IPS-20b (cell line): ENCODE data around the gene VPS50.
"Not testable (repeated sequence)": the region's sequence is repeated elsewhere in the genome, so short reads cannot be mapped to it uniquely, and the experiment has no call there.

Experiments
- H3K27ac ChIP-seq: one replicate; pipeline ENCODE4 v1.5.1; 2013; ENCODE audit warnings: low read length
- H3K27me3 ChIP-seq: 2 replicates; pipeline ENCODE4 v1.6.1; 2013; ENCODE audit warnings: mild to moderate bottlenecking, low read length, inconsistent platforms; ENCODE audit not compliant: insufficient read depth
- H3K36me3 ChIP-seq: 2 replicates; pipeline ENCODE4 v1.6.1; 2013; ENCODE audit warnings: low read depth, mild to moderate bottlenecking, inconsistent platforms, low read length, moderate library complexity; ENCODE audit not compliant: insufficient read depth
- H3K4me1 ChIP-seq: 2 replicates; pipeline ENCODE4 v1.6.1; 2013; ENCODE audit warnings: mild to moderate bottlenecking, control low read depth, inconsistent platforms, low read length, moderate library complexity; ENCODE audit not compliant: insufficient read depth
- H3K4me3 ChIP-seq: 2 replicates; pipeline ENCODE4 v1.5.1; 2013; ENCODE audit warnings: mild to moderate bottlenecking, low read length, inconsistent platforms
- H3K9ac ChIP-seq: 2 replicates; pipeline ENCODE4 v1.6.1; 2013; ENCODE audit warnings: low read depth, mild to moderate bottlenecking, inconsistent platforms, low read length, moderate library complexity
- H3K9me3 ChIP-seq: 2 replicates; pipeline ENCODE4 v1.6.1; 2013; ENCODE audit warnings: mild to moderate bottlenecking, low read depth, low read length, inconsistent platforms; ENCODE audit not compliant: insufficient read depth

VPS50 gene

DNA sequence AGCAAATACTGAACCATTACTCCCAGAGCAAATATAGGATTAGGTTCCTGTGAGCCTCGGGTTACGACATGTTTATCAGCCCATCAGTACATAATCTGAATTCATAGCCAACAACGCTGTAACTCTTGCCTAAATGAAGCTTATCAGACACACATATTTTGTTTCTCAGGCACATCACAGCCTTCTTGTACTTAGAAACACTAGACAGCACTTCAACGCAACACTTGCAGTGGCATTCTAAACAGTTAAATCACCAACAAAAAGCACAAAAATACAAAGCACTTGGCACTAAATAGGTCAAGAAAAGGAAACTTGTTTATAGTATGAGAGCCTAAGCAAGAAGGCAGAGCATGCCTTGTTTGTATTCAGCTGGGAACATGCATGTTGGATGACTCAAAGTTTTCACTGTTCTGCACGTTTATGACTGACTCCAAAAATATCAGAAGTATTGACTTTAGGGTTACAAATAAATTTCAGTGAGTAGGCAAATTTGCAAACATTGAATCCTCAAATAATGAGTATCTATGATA, 75.0 kb downstream of the VPS50 start:
- Histone ChIP-seq H3K9me3 (no peaks in the 10 kb centered on the region), H3K27me3 (no peaks in the 10 kb centered on the region), H3K27ac (no peak overlapping the region), H3K4me1 (no peaks in the 10 kb centered on the region), H3K4me3 (no peak overlapping the region), H3K9ac (no peak overlapping the region), H3K36me3 (no peaks in the 10 kb centered on the region)

DNA sequence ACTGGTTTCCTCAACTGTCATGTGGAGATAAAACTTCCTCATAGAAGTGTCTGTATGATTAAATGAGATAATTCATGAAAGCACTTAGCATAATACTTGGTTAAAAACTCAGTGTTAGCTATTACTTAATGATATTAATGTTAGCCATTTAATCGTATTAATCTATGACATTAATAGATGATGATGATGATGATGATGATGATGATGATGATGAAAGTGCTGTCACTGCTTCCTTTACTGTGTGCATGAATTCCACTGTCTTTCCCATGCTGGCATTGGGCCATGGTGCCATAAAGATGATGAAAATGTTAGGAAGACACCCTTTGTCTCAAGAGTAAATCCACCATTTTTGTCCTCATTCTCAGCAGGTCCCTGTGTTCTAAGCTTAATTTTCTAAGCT, 75.8 kb downstream of the VPS50 start:
- Histone ChIP-seq H3K4me3 (no peak overlapping the region), H3K9me3 (no peaks in the 10 kb centered on the region), H3K36me3 (no peaks in the 10 kb centered on the region), H3K4me1 (no peaks in the 10 kb centered on the region), H3K27ac (no peak overlapping the region), H3K27me3 (no peaks in the 10 kb centered on the region), H3K9ac (no peak overlapping the region)

DNA sequence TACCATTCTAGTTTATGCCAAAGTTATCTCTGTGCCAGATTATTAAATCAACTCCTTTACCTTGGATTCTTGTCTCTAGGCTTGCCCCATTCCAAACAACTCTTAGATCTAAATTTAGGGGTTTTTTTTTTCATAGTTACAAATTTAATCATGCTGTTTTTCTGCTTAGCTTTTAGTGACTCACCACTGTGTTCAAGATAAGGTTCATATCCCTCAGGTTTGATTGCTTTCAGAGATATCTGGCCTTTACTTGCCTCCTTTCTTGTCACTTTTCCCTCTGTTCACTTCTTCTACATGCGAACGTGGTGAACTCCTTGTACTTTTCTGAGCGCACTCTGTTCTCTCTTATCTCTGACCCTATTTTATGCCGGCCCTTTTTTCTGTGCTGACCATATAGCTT, 78.2 kb downstream of the VPS50 start:
- Histone ChIP-seq H3K9me3 (no peaks in the 10 kb centered on the region), H3K27me3 (no peaks in the 10 kb centered on the region), H3K4me1 (peaks cover 8% of the 10 kb centered on the region; the same call in 1 of the 2 replicates), H3K27ac (no peak overlapping the region), H3K36me3 (no peaks in the 10 kb centered on the region), H3K9ac (no peak overlapping the region), H3K4me3 (no peak overlapping the region)

DNA sequence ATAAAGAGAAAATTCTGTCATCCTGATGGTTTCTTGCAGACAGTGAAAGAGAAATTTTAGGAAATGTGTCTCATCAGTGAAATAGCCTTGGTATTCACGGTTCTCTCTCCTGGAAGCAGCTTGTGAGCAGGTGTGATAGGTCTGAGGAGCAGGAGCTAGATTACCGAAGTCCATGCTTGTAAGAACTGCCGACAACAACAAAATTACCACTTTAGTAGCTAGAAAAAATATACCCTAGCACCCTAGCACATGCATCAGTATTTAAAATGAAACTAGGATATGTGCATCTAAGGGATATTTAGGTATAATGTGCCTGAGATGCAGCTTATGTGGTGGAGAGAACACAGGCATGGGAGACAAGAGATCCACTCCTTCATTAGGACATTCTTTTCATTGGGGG, 82.3 kb downstream of the VPS50 start:
- peaks cover 8% of the 10 kb centered on the region; the same call in 1 of the 2 replicates for H3K4me1 ChIP-seq
- no peaks in the 10 kb centered on the region for H3K36me3 ChIP-seq
- H3K27ac ChIP-seq: no peak overlapping the region
- no peak overlapping the region for H3K9ac ChIP-seq
- H3K27me3 ChIP-seq: no peaks in the 10 kb centered on the region
- H3K9me3 ChIP-seq: no peaks in the 10 kb centered on the region
- H3K4me3 ChIP-seq: no peak overlapping the region

DNA sequence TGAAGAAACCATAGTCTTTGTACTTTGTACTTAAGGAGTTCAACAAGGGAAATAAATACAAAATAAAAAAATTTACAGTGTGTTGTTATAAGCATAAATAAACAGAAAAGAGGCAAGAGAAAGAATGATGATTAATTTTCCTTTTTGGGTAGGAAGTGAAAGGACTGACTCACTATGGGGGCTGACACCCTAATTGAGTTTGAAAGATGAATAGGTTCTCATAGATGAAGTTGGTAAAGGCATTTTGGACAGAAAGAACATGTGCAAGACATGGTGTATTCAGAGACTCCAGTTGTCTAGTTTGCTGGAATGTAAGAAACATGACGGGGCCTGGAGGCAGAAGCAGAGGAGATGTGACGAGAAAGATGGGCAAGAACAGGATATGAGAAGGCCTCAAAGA, 83.7 kb downstream of the VPS50 start:
- Histone ChIP-seq H3K4me3 (no peak overlapping the region), H3K27ac (no peak overlapping the region)

DNA sequence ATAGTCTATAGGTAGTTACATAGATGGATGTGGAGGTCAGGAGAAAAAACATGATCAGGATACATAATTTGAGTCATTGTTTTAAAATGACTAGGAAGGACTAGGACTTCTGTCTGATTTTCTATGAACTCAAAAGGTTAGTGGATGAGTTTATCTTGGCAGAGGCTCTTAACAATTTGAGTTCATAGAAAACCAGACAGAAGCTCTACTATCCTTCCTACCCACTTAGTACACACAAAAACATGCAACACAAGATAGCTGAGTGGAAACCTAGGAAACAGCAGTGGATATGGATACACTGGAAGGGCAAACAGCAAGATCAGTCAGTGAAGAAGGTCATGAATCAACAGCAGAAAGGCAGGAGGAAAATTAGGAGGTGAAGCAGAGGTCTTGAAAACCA, 84.6 kb downstream of the VPS50 start:
- Histone ChIP-seq H3K4me3 (no peak overlapping the region), H3K27me3 (no peaks in the 10 kb centered on the region), H3K27ac (no peak overlapping the region), H3K9ac (no peak overlapping the region), H3K4me1 (peaks cover 8% of the 10 kb centered on the region; the same call in 1 of the 2 replicates), H3K9me3 (no peaks in the 10 kb centered on the region), H3K36me3 (no peaks in the 10 kb centered on the region)

More for the DNA sequence above, 83.7 kb downstream of the VPS50 start:
- Histone ChIP-seq H3K27me3 (no peaks in the 10 kb centered on the region), H3K9me3 (no peaks in the 10 kb centered on the region), H3K9ac (no peak overlapping the region), H3K36me3 (no peaks in the 10 kb centered on the region), H3K4me1 (peaks cover 8% of the 10 kb centered on the region; the same call in 1 of the 2 replicates)

DNA sequence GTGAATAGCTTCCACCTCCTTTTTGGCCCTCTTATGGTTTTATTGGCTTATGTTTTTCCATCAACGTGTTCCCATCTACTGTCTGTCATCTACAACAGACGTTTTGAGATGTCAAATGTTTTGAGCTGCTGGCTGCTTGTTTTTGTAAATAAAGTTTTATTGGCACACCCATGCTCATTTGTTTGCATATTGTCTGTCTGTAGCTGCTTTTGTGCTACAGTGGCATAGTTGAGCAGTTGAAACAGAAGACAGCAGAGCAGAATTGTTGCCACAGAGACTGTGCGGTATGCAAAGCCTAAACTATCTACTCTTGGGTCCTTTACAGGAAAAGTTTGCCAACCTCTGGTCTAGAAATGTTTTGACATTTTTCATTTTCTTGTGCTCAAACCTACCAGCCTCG, 88.7 kb downstream of the VPS50 start:
- H3K9ac ChIP-seq: no peak overlapping the region
- no peaks in the 10 kb centered on the region for H3K36me3 ChIP-seq
- no peaks in the 10 kb centered on the region for H3K9me3 ChIP-seq
- H3K4me1 ChIP-seq: no peaks in the 10 kb centered on the region
- H3K27me3 ChIP-seq: no peaks in the 10 kb centered on the region
- no peak overlapping the region for H3K27ac ChIP-seq
- no peak overlapping the region for H3K4me3 ChIP-seq

DNA sequence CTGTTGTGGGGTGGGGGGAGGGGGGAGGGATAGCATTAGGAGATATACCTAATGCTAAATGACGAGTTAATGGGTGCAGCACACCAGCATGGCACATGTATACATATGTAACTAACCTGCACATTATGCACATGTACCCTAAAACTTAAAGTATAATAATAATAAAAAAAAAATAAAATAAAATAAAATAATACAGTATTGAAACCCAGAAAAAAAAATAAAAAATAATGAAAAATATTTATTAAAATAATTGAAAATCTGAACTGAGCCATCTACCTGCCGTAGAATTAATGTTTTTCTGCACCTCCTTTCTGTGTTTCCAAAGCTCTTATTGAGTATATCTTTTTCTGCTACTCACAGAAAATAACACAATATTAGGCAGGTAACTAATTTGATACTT, 94.1 kb downstream of the VPS50 start:
- H3K9me3 ChIP-seq, H3K9ac ChIP-seq, H3K4me3 ChIP-seq, H3K4me1 ChIP-seq, H3K27me3 ChIP-seq, H3K36me3 ChIP-seq, H3K27ac ChIP-seq: not testable (repeated sequence)

DNA sequence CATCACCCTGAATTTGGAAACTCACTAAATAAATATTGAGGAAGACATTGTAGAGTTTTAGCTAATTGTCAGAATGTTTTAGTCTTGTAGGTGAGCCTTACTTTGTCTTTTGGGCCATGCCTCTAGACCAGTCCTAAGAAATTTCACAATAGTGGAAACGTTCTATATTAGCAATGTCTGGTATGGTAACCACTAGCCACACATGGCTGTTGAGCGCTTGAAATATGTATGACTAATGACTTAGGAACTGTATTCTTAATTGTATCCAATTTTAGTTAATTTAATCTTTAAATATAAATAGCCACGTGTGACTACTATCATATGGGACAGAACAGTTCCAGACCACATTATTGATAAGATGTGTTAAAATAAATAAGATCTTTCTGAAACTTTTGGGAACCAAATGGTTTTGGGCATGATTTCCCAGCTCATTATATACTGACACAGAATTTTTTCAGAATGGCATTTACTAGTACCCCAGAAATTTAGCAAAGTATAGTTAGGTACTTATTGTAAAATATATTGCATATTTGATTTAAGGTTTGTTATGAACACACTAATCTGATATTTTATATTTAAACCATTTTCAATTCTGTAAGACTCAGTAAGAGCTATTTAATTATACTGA, 95.0 kb downstream of the VPS50 start:
- H3K36me3 ChIP-seq: no peaks in the 10 kb centered on the region
- H3K27ac ChIP-seq: no peak overlapping the region
- no peaks in the 10 kb centered on the region for H3K27me3 ChIP-seq
- H3K9ac ChIP-seq: no peak overlapping the region
- H3K9me3 ChIP-seq: no peaks in the 10 kb centered on the region
- H3K4me1 ChIP-seq: no peaks in the 10 kb centered on the region
- no peak overlapping the region for H3K4me3 ChIP-seq

DNA sequence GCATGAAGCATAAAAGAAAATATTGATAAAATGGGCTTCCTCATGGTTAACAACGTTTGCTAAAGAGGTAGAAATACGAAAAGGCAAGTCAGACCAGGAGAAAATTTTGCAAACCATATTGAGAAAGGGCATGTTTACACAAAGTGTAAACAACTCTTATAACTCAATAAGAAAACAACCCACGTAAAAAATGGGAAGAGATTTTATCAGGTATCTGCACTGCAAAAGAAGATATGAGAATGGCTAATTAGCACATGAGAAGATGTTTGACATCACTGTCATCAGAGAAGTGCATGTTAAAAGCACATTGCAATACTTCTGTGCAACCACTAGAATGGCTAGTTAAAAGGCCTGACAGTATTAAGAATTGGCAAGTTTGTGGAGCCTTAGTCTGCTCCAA, 99.5 kb downstream of the VPS50 start:
- H3K9me3 ChIP-seq: no peaks in the 10 kb centered on the region

DNA sequence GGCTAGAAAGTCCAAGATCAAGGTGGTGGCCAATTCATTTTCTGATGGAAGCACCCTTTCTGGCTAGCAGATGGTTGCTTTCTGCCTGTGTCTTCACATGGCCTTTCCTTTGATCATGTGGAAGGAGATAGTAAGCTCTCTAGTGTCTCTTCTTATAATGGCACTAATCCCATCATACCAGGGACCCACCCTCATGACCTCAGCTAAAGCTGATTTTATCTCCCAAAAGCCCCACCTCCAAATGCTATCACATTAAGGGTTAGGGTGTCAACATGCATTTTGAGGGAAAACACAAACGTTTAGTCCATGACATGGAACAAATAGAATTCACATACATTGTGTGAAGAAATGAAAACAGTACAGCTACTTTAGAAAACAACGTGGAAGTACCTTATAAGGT, 100.0 kb downstream of the VPS50 start:
- no peak overlapping the region for H3K27ac ChIP-seq
- no peaks in the 10 kb centered on the region for H3K36me3 ChIP-seq
- no peaks in the 10 kb centered on the region for H3K27me3 ChIP-seq
- no peak overlapping the region for H3K9ac ChIP-seq
- no peak overlapping the region for H3K4me3 ChIP-seq
- no peaks in the 10 kb centered on the region for H3K9me3 ChIP-seq
- peaks cover 4% of the 10 kb centered on the region; the same call in 1 of the 2 replicates for H3K4me1 ChIP-seq

More for the DNA sequence above, 99.5 kb downstream of the VPS50 start:
- Histone ChIP-seq H3K9ac (no peak overlapping the region), H3K27me3 (no peaks in the 10 kb centered on the region), H3K4me1 (peaks cover under 1% of the 10 kb centered on the region; the same call in 1 of the 2 replicates), H3K36me3 (no peaks in the 10 kb centered on the region), H3K27ac (no peak overlapping the region), H3K4me3 (no peak overlapping the region)

DNA sequence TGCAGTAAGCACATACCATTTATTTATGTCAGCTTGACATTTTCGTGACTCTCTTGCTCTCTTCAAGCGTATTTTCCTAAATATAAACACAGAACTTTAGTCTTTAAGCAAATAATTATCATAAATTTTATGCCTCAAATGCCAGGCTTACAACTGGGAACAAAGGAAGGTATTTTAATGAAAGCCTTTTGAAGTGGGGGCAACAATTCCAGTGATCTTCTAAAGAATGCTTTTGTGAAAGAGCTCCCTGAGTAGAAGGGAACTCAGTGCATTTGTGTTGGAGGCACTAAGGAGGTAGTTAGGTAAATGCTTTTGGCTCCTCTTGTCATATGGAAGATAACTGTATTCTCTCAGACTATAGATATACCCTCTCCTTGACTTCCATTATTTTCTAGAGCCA, 104.9 kb downstream of the VPS50 start:
- Histone ChIP-seq H3K9ac (0 out of 2 replicates have a peak overlapping the region, but pooled peaks have one; percentile 24), H3K27ac (no peak overlapping the region), H3K9me3 (peaks cover 12% of the 10 kb centered on the region), H3K36me3 (peaks cover 10% of the 10 kb centered on the region), H3K4me3 (0 out of 2 replicates have a peak overlapping the region, but pooled peaks have one; percentile 16), H3K27me3 (no peaks in the 10 kb centered on the region), H3K4me1 (peaks cover 26% of the 10 kb centered on the region)
